Hematopoietic multipotent progenitor cell treated with erythropoietin and hydrocortisone succinate and interleukin-3 and kit ligand, for 17 days (in vitro differentiated cells): ENCODE data around the gene KCNG2.
"Not testable (repeated sequence)": the region's sequence is repeated elsewhere in the genome, so short reads cannot be mapped to it uniquely, and the experiment has no call there.

Source experiments
- DNase-seq: peaks from one replicate; pipeline ENCODE4 v3.0.0-alpha.2; 2015; ENCODE audit warnings: low spot score

The KCNG2 gene

GRCh38 chr18:79855147-79855933, 57.6 kb downstream of the KCNG2 start:
- no peak for DNase-seq

GRCh38 chr18:79856119-79857007, 58.6 kb downstream of the KCNG2 start:
- DNase-seq = no peak

DNA sequence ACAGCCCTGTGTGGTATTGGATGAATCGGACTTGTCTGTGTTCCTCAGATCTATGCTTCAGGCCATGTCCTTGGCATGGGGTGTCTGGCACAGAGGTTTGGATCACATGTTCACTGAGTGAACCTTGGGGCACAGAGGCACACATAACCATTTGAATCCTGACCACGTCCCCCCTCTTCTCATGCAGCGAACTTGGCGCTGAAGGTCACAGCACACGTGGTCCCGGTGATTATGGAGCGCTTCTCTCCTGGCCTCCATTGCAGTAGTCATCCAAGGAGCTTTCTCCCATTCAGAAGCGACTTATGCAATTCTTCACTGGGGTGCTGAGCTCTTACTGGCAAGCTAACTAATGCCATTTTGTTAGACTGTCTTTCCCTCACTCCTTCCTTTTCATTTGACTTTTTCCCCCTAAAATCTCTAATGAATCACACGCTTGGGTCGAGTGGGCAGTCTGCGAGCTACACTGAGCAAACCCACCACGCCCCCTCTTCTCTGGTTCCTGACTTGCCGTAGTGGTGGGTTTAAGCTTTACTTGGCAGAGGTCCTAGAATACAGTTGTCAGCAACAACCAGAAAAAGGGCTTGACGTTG, 59.4 kb downstream of the KCNG2 start:
- no peak for DNase-seq

DNA sequence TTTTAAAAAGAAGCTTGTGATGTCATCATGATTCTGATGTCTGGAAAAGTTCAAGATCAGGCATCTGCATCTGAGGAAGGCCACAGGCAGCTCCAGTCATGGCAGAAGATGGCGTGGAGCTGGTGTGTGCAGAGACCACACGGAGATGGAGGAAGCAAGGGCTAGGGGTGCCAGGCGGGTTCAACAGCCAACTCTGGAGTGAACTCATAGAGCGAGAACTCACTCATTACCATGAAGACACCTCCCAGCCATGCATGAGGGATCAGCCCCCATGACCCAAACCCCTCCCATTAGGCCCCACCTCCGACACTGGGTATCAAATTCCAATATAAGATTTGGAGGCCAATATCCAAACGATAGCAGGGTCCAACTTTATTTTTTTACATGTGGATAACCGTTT, 61.6 kb downstream of the KCNG2 start:
- no peak for DNase-seq

GRCh38 chr18:79861687-79862086, 63.9 kb downstream of the KCNG2 start:
- DNase-seq = no peak

DNA sequence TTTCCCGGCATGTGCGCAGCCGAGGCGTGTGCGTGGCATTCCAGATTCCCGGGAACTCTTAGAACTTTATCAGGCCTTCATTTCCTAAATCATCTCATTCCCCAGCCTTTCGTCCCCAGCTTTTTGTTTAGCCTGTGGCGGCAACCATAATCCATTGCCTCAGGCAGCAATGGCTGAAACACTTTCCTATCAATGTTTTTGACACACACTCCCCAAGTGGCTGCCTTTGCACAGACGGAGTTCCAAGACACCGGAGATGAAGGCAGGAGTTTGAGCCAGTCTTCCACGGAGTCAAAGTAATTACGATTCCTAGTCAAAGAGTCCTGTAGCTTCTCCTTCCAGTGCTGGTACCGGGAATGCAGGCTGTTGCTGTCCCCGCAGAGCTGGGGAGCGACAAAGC, 64.8 kb downstream of the KCNG2 start:
- no peak for DNase-seq

GRCh38 chr18:79863161-79864005, 65.6 kb downstream of the KCNG2 start:
- DNase-seq = no peak

GRCh38 chr18:79864006-79864725, 66.4 kb downstream of the KCNG2 start:
- no peak for DNase-seq

- not testable (repeated sequence) for DNase-seq
These were observed 67.2 kb downstream of the KCNG2 start for GRCh38 chr18:79864955-79865354.

DNA sequence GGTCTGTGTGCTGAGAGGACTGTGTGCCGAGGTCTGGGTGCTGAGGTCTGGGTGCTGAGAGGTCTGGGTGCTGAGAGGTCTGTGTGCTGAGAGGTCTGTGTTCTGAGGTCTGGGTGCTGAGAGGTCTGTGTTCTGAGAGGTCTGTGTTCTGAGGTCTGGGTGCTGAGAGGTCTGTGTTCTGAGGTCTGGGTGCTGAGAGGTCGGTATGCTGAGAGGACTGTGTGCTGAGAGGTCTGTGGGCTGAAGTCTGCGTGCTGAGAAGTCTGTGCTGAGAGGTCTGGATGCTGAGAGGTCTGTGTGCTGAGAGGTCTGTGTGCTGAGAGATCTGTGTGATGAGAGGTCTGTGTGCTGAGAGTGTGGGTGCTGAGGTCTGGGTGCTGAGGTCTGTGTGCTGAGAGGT, 68.2 kb downstream of the KCNG2 start:
- not testable (repeated sequence) for DNase-seq

GRCh38 chr18:79866889-79867574, 69.3 kb downstream of the KCNG2 start:
- no peak for DNase-seq

DNA sequence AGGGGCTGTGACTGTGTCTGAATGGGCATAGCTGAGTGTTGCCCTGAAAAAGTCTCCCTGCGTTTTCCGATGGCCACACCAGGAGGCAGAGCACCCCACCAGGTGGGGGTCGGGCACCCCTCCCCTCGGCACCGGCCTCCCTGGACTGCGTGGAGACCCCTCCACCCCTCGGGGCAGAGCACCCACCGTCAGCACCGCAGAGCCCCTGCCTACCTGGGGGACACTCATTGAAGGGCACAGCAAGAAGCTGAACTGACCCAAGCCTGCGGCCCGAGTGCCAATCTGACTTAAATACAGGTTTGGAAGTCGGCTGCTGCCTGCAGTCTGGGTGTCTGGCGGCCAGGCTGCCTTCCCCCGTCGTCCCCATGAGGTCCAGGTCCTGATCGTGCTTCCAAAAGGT, 69.9 kb downstream of the KCNG2 start:
- DNase-seq = no peak

- DNase-seq = no peak
These were observed 70.5 kb downstream of the KCNG2 start for GRCh38 chr18:79868168-79868784.

DNA sequence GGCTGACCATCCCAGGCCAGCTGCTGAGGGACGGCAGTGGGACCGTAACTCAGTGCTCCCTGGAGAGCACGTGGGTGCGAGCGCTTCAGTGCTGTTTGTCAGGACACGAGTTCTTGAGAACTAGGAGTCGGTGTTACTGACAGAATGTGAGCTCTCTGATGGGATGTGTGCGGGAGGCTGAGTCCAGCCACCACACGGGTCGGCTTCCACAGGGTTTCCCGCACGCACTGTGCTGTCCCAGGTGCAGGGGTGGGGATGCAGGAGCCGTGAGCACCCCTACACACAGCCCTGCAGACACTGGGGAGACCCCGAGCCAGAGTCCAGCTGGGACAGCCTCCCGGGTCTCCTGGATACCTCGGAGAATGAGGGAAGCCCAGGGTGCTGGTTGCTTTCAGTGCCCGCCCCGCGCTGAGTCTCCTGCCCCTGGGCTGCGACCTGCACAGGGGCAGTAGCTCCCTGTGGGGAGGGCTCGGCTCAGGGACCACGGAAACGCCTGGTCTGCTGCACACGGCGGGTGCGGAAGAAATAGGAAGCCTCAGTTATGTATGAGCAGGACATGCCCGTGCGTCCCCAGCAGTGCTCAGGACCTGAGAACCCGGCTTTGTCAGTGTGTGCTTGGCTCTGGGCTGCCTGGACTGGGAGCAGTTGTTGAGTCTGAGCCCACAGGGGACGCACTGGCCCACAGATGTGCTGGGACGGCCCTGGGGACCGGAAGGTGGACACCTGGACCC, 71.2 kb downstream of the KCNG2 start:
- DNase-seq = no peak

DNA sequence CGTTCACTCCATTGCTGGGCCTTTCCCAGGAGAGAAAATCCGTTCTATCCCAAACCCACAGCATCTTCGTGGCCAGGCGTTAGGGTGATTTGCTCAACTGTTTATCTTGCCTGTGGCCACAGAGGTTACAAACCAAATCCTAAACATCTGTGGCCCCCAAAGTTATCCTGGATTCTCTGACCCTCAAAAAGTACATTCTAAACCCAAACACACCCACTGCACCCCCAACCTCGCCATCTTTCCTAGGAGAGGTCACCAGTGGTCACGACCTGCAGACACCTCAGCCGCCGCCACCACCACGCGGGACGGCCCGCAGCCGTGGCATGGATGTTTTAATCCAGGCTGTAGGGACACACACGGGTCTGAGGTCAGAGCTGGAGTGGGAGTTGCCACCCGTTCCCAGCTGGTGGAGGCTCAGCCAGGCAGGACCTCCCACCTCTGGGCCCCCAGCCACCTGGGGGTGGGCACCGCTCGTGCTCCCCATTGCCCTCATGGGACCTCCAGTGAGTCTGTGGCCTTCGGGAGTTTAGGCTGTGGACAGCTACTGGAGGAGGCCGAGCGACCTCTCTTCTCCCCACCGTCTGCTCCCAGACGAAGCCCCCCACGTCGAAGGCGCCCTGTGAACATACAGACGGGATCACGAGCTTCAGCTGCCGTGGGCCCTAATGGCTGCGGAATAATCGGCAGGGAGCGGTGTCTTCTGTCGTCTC, 72.0 kb downstream of the KCNG2 start:
- no peak for DNase-seq

GRCh38 chr18:79870301-79871025, 72.7 kb downstream of the KCNG2 start:
- no peak for DNase-seq

DNA sequence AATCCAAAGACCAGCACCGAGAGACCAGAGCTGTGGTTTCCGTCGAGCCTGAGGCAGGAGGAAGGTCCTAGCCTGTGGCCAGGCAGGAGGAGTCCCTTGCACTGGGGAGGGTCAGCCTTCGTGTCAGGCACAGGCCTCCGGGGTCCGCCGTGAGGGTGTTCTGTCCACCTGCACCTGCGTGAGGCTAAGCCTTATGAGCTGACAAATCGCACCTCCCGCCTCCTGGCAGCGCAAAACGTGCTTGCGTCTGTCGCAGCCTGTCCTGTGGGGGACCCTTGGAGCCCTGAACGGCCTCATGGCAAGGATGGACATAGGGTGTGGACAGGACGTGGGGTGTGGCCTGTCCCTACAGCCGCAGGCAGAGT, 73.3 kb downstream of the KCNG2 start:
- DNase-seq = no peak

DNA sequence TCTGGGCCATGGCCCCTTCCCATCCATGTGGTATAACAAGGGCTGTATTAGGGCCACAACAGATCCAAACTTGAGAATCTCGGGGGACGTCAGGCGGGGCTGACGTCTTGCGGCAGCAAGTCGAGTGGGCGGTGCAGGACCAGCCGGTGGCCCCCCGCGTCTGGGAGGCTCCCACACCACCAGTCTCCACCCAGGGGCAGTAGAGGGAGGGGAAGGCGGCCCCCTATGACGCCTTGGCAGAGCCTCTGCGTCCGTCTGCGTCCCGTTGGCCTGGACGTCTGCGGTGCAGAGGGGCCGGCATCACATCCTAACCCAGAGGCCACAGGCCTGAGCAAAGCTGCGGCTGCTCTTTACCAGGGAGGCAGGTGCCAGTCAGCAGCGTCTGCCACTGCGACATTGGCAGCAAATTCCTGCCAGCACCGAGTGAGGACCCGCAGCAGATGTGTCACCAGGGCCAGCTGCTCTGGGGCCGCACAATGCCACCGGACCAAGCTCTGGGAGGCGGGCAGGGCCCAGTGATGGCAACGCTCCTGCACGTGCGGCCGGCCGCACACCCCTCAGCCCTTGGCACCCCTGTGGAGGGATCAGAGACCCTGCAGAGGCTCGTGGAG, 73.8 kb downstream of the KCNG2 start:
- DNase-seq = no peak
